Frontal cortex (tissue), 4 donors: ENCODE measurements around the gene SIL1. TPM values are rescaled to one million over a fixed set of nuclear protein-coding genes. Genes with fewer than 3 reads are reported as not detected.
"Not testable (repeated sequence)": the region's sequence is repeated elsewhere in the genome, so short reads cannot be mapped to it uniquely, and the experiment has no call there.

Experiments
- DNase-seq, 2 donors: peaks; one replicate each; pipeline ENCODE4 v3.0.0; 2012; ENCODE audit warnings: low spot score in 2 of 2
- FAIRE-seq: peaks from 2 replicates; lab custom pipeline; 2012; peaks lifted over from hg19 to GRCh38; lab: Jason Lieb, UNC
- total RNA-seq: library from RNA; depleted of rRNA; stranded (reverse); fragments of >200 nt; gene quantifications from one replicate; pipeline ENCODE4 v1.2.3, GENCODE V29; 2014
- donor health status: control.
- donor health status: control.
- donor health status: control.

The SIL1 gene
- total RNA-seq, 1 donor from 2014 or later: 9.4 TPM

DNA sequence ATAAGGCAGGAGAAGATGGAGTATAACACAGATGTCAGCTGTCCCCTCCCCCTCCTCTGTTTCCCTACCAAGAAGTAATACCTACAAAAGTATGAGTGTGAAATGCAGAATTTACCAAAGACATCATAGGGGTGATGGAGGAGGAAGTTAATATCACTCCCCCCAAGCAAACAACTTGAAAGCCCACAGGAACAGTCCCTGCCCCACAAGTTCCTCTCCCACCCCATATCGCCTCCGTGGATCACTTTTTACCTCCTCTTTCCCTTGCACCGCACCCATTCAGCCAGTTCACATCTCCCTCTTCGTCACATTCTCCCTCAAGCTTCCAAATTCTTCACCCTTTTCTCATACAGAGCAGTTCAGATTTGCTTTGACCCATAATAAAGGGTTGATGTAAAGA lies 7.0 kb upstream of the SIL1 start:
- DNase-seq (no peak), FAIRE-seq (no peak)

DNA sequence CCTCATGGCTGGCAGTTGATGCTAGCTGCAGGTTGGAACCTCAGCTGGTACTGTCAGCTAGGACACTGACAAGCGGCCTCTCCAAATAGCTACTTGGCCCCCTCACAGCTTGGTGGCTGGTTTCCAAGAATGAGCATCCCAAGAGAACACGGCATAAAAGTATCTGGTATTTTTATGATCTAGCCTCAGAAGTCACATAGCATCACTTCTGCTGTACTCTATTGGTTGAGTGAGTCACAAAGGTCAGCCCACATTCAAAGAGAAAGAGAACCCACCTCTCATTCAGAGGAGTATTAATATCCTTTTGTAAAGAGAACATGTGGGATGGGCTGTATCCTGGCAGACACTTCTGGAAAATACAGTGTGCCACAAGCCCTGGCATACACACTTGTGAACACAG lies 6.0 kb upstream of the SIL1 start:
- FAIRE-seq: no peak
- DNase-seq: no peak

DNA sequence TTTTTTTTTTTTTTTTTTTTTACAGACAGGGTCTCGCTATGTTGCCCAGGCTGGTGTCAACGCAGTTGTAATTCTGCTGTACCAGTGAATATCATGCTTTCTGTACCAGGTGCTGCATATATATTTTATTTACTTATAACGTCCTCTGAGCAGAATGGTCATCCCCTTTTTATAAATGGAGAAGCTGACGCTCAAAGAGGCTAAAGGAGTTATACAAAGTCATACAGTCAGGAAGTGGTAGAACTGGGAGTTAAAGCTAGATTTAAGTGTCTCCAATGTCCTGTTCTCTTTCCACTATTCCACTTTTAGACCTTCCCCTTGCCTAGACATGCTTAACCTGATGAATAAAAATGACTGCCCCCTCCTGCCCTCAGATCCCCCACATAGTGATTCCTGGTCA lies 1.2 kb upstream of the SIL1 start:
- FAIRE-seq (no peak), DNase-seq (no peak)

DNA sequence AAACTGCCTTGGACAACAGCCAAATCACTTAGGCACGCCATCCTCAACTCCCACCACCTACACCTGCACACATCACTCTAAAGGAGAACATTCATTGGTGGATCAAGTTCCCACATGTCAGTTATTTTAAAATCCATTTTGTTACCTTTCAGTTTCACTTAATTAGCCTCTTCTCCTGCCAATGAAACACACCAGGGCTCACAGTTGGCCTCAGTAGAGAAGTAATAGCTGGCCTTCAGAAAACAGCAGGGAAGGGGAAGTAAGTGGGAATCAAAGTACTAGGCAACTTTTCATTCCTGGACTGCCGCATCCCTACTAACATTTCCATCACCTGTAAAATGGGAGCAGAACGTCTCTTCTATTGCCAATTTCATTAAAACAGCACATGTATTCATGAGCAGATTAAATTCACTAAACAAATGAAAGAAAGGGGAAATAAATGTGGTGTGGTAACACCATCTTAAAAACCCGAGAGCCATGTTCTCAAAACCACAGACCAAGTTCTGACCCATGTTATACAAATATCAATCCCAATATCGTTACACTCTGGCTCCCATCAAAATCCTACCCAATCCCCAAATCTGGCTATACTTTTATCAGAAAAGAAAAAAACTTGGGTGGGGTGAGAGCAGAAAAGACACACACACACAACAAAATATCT lies 1.7 kb downstream of the SIL1 start:
- DNase-seq: no peak

DNA sequence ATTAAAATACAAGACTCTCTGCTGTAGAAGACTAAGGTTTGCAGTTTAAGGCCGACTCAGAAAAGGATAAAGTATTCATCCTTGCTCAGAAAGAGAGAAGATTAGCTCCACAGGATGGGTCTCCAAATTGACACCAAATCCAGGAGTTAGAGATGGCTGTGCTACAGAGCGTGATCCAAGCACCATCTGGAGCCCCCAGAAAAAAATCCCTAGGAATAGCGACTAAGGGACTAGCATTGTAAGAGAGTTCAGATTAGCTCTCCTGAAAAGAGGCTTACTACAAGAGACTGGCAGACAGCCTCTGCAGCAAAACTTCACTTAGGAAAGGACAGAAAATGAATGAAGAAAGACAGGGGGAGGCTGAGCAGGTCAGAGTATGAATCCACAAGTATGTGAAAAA lies 3.7 kb downstream of the SIL1 start:
- FAIRE-seq: no peak

More for the DNA sequence above, 1.7 kb downstream of the SIL1 start:
- no peak for FAIRE-seq

DNA sequence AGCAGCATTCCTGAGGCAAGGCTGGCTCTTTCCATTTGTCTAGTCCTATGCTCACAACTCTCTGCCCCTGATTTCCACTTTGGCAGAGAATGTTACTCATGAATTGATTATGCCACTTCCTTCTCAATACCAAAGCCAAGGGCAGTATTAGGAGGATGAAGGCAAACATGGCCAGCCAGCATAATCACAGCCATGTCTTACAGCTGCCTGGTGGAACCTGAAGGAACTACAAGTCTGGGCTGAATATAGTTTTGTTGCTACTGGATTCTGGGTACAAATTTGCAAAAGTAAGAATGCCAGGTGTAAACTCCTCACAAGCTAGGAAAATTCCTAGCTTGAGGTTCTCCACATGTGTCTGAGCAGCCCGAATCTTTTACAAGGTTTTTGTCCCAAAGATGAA lies 4.2 kb downstream of the SIL1 start:
- FAIRE-seq (no peak), DNase-seq (no peak)

More for the DNA sequence above, 3.7 kb downstream of the SIL1 start:
- DNase-seq: no peak

DNA sequence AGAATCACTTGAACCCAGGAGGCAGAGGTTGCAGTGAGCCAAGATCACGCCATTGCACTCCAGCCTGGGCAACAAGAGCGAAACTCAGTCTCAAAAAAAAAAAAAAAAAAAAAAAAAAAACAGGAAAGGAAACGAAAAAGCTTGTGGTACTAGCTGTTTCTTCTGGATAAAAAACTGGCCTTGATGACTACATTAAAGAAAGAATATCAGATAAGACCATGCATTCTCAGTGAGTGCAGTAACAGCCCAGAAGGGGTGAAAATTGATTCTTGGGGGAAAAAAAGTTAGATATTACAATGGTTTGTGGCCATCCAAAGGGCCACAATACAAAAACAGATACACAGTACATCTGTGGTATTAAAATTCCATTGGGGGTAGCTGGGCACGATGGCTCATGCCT lies 5.3 kb downstream of the SIL1 start:
- FAIRE-seq: not testable (repeated sequence)

DNA sequence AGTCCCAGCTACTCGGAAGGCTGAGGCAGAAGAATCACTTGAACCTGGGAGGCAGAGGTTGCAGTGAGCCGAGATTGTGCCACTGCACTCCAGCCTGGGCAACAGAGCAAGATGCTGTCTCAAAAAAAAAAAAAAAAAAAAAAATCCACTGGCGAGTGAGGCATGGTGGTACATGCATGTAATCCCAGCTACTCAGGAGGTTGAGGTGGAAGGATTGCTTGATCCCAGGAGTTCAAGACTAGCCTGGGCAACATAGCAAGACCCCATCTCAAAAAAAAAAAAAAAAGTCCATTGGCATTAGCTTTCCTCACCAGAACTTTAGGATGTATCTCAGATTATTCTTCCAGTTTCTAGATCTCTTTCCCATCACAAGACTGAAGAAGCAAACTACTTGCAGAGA lies 6.2 kb downstream of the SIL1 start:
- DNase-seq, FAIRE-seq: not testable (repeated sequence)

More for the DNA sequence above, 5.3 kb downstream of the SIL1 start:
- DNase-seq: not testable (repeated sequence)

DNA sequence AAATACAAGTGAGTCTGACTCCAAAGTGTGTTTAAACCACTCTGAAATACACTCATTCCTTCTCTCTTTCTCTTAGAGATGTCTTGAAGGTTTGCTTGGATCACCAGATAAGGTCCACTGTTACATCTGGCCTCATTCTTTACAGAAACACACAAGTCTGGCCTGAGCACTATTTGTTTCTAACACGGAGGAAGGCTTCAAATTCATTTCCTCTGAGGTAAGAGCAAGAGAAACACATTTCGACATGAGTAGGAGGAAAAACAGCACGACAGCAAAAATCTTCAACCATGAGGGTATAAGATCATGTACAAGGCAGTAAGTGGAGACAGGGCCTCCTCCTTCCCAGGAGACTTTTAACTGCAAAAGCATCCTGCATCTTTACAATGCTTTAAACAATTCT lies 8.0 kb downstream of the SIL1 start:
- no peak for FAIRE-seq
- no peak for DNase-seq

DNA sequence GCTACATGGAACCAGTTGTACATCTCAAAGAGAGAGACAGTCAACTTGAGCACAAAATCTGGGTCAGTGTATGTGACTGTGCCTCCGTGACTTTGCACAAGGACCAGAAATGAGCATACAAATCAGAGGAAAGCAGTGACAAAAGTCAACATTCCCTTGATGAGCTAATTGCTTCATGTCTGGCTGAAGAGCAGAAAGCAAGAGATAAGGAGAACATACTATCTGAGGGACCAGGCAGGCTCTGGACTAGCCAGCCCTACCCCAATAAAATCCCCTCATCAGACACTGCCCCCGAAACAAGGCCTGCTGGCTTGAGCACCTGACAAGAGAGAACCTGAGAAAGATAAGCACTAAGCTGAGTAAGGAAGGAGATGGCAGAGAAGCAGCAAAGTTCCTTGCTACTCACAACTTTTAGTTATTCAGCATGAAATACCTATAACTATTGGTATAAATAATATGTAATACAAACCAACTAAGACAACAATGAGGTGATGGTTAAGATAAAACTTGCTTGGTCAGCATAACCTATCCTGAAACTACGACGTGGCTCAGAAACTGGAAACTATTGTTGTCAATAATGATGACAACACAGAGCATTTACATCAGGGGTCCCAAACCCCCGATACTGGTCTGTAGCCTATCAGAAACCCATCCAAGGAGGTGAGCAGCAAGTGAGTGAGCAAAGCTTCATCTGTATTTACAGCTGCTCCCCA lies 9.5 kb downstream of the SIL1 start:
- DNase-seq: no peak
- no peak for FAIRE-seq

DNA sequence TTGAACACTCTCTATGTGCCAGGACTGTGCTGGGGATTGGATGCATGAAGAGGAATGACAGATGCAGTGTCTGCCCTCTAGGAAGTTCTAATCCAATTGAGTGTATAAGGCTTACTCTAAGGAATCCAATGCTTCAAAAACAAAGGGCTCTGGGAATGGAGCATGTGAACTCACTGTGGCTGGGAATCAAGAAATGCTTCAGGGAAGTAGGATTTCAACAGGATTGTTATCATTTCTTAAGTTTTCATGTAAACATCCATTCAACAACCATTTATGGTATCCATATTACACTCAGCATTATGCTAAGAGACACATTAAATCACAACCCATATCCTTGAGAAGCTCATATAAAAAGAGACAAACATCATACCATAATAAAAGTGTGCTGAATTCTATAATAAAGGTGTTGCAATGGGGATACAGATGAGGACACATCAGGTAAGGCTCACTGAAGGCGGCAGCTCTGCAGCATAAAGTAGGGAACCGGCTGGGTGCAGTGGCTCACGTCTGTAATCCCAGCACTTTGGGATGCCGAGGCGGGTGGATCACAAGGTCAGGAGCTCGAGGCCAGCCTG lies 11.3 kb downstream of the SIL1 start:
- FAIRE-seq: no peak
- DNase-seq: no peak

DNA sequence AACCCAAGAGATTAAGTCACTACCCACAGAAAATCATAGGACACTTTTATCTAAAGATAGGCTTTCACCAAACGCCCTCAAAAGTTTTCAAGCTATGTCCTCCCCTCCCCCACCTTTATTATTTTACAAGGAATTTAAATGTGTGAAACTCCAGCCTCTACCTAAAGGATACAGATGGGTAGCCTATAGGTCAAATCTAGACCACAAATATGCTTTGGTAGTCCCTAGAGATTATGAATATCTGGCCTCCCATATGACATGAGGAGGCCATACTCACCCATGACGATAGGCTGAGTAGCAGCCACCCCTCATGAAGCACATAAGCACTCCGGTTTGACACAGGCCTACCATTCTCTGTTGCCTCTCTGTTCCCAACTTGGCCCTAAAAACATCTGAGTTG lies 11.9 kb downstream of the SIL1 start:
- FAIRE-seq: no peak

DNA sequence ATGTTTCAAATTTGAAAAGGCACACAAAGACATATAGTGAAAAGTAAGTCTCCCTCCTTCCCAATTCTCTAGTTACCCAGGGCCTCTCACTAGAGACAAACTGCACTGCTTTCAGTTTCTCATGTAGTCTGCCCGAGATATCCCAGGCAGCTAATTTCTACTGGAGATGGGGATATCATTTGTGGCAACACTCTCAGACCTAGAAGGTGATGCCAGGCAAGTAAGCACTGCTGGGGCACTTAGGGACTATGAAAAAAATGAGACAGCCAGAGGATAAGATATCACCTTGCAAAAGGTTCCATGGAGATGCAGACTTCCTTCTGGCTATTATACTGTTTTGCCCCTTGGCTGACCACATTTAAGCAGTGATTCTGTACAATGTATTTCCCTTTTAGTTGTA lies 12.6 kb downstream of the SIL1 start:
- FAIRE-seq (no peak), DNase-seq (no peak)

More for the DNA sequence above, 11.9 kb downstream of the SIL1 start:
- no peak for DNase-seq

DNA sequence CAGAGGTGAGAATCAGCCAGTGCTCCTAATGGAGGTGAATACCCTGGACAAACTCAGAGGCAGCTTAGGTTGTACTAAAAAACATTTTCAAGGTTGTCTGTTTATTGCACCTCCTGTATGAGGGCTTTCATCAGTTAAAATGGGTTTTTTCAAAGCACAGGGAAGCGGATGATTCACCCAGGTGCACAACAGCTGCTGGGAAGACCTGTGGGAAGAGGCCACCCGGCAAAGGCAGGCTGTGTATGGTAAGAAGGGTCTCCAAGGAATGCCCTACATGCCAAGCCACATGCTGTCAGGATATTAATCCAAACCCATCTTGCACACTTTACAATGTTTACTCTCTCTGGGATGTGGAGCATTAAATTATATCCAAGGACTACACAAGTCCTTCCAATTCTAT lies 14.7 kb downstream of the SIL1 start:
- DNase-seq (no peak), FAIRE-seq (no peak)

DNA sequence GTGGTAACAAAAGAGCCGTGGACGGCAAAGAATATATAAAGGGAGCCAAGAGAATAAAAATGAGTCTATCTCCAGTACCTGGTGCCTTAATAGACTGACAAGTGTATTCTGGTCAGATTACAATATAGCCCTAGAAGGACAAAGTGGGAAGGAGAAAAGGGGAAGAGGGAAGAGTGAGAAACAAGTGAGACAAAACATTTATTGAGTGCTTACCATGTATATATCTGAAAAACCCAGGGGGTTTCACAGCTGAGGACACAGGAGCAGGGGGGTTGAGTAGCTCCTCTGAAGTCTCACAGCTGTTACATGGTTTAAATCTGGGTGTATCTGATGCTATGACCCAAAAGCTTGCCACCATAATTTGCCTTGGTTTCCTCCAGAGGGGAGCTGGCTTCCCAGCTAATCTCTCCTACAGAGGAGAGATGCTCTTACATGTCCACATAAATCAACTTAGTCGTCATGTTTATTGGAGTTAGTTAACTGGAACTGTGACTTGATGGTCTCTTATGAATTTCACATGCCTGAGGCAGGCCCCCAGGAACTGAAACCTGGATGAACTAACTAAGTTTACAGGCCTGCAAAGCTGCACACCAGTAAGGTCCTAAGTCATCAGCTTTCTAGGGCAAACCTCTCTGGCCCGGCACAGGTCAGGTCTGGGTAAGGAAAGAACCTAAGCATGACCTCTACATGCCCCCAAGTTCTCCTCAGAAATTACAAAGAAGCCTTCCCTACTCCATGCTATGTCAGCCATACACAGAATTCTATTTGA lies 15.5 kb downstream of the SIL1 start:
- no peak for DNase-seq
- FAIRE-seq: no peak

DNA sequence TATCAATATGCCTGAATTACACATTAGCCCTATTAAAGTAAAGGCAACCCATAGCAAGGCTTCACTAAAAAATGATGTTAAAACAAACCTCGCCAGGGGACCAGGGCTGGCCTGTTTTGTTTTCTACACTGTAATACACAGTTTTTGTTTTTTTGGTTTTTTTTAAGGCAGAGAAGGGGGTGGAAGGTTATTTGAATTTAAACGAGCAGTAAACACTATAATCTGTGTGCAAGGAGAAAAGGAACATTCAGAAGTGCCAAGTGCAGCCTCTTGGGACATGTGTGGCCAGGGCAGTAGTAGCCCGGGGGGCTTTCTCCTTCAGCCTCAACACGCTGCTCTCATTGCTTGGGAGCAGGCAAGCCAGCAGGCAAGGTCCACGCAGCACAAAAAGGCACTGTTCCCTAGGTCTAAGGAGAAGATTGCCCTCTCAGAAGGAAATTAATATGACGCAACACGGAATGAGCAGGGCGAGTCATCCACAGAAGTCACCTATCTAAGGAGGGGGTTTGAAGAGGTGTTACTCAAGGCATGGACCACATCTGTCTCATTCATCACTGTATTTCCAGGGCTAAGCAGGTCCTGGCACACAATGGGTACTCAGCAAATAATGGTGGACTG lies 16.2 kb downstream of the SIL1 start:
- FAIRE-seq: no peak
- DNase-seq: no peak

DNA sequence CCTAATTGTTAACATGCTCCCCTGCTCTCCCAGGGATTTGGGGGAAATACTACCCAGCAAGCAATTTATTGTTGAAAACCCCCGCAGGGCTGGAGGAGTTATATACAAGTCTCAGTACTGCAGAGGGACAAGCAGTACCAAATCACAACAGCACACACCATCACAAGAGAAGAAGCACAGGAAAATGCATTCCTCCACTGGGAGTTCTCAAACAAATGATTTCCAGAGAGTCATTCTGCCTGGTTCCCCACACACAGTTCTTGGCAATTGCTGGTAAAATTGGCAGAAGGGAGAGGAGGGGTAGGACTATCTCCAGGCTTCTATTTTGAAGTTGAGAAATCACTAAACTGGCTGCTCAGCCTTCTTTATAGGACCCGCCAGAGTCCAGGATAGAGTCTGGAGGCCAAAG lies 16.8 kb downstream of the SIL1 start:
- FAIRE-seq (no peak), DNase-seq (no peak)

DNA sequence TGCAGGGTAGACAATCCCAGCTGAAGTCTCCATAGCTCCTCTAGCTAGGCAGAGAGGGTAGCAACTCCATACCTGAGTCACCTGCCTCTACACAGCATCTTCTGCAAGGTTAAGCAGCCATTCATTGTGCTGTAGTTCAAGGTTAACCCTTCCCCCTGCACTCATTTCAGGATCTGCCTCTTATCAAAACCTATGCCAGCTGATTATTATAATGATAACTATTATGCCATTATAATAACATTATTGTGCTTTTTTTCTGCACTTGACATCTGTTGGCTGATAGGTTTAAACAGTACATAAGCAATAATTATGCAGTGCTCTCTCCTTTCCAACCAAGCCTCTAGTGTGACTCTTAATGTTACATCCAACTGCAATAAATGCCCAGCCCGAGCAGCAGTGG lies 17.3 kb downstream of the SIL1 start:
- no peak for FAIRE-seq
- no peak for DNase-seq

DNA sequence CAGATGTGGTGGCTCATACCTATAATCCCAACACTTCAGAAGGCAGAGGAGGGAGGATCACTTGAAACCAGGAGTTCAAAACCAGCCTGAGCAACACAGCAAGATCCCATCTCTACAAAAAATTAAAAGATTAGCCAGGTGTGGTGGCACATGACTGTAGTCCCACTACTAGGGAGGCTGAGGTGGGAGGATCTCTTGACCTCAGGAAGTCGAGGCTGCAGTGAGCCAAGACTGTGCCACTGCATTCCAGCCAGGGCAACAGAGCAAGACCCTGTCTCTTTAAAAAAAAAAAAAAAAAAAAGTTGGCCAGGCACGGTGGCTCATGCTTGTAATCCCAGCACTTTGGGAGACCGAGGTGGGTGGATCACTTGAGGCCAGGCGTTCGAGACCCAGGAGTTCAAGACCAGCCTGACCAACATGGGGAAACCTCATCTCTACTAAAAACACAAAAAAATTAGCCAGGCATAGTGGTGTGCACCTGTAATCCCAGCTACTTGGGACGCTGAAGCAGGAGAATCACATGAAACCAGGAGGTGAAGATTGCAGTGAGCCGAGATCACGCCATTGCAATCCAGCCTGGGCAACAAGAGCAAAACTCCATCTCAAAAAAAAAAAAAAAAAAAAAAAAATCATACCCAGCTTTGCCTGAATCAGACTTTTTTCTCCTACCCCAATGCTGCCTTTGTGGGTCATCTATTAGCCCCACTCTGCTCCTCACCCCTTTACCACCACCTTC lies 18.2 kb downstream of the SIL1 start:
- FAIRE-seq, DNase-seq: not testable (repeated sequence)
